NCI-H82 treated with DMSO at 0.1 percent for 48 hours (cell line): ENCODE measurements around the gene PHKA2.

Experiments
- DNase-seq: peaks from one replicate; lab custom pipeline; 2025; ENCODE audit not compliant: unreplicated experiment; lab: John Stamatoyannopoulos, UW

Gene PHKA2

DNA sequence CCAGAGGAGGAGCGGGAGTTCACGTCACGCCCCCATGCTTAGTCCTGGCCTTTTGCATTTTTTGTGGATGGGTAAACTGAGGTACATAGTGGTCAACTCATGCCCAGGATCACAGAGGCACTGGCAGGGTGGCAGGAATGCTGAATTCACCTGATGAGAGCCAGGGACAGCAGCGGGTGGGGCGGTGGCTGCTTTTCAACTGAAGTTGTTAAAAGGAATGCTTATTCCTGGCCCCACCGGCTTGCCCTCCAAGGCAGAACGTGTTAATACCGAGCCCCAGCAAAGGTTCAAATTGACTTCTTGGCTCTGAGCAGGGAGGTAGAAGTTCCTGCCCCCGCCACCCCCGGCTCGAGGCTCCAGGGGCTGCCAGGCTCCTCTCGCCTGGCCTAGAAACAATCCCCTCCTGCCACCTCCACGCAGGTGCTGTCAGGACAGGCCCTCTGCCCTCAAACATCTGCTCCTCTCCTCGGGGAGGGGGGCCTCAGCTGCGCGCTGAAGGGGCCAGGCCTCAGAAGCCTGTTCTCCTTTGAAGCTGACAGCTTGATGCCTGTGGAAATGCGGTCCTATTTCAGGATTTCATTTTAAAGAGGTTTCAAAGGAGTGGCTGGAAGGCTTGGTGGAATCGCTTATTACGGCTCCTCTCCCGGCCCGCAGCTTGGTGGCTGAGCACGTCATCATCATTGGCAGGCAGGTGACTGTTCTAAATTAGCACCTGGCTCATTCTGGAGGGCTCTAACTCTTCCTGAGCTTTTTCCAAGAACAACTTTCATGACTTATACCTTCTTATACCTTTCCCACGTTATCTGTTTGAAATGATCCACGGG is 93.0 kb downstream of the PHKA2 start:
- peak; percentile 41 for DNase-seq

DNA sequence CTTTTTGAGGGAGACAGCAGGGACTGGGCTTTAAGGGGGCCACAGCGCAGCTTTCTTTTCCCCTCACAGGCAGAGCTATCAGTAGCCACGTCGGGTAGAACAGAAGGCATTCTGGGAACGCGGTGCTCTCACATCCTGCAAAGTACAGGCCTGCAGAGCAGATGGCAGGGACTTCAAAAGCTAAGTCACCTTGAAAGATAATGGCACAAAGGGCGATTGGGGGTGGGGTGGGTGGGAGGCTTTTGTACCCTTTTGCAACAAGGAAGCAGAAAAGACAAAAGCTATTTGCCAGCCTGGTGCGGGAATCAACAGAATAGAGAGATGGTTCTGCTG is 93.9 kb downstream of the PHKA2 start:
- no peak for DNase-seq

DNA sequence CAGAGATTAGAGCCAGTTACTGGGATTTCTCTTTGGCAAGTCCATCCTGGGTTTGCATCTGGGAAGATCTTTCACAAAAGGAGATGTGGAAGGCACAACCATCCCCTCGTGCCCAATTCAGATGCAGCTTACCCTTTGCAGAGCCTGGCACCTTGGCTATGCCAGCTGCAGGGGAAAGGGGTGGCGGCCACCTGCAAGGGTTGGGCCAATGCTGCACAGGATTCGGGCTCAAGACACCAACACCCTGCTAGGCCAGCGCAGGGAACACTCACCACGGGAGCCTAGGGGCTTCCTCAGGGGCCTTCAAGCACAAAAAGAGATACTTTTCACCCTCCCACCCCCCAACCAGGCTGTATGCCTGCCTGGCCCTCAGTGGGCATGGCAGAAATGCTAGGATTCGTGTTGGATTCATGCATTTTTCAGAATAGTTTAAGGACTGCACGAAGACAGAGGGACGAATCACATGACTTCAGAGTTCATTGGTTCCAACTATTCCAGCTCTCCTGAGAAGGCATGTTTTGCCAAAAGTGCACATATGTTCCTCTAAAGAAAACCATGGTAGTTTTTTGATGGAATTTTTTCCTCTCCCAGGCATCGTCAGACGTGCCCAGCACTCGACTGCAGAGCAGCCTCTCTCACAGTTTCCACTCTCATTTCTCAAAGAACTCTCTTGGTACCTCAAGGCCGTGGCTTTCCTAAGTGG is 94.4 kb downstream of the PHKA2 start:
- no peak for DNase-seq

DNA sequence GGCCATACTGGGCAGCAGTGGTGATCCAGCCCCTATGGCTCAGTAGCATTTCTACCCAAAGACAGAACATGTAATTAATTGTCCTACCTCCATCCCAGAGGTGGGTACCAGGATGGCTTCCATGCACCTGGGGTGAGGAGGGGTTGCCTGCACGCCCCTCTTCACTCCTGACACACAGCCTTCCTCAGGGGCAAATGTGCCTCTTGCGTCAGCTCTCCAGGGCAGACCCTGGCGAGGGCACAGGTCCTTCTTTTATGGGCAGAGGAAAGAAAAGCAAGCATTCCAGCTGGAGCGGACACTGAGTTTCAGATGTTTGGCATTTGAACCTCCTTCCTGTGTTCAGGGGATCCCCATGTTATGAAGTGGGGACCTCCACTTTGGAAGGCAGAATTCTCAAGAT is 95.6 kb downstream of the PHKA2 start:
- no peak for DNase-seq

DNA sequence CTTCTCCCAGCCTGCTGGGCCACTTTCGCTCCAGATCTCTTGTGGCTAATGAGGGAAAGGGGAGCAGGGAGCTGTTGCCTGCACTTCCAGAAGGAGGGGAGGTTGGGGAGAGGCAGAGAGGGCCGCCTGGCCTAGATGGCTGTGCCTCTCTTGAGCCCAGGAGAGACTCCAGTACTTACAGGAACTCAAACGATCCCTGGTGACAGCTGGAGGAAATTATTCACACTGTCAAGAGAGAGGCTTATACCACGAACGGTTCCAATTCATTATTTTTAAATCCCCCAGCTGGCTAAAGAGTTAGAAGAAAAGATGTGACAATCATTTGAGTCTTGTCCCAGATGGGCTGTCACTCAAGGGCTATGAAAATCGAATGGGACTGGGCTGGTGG is 96.1 kb downstream of the PHKA2 start:
- DNase-seq, result peak; percentile 75

DNA sequence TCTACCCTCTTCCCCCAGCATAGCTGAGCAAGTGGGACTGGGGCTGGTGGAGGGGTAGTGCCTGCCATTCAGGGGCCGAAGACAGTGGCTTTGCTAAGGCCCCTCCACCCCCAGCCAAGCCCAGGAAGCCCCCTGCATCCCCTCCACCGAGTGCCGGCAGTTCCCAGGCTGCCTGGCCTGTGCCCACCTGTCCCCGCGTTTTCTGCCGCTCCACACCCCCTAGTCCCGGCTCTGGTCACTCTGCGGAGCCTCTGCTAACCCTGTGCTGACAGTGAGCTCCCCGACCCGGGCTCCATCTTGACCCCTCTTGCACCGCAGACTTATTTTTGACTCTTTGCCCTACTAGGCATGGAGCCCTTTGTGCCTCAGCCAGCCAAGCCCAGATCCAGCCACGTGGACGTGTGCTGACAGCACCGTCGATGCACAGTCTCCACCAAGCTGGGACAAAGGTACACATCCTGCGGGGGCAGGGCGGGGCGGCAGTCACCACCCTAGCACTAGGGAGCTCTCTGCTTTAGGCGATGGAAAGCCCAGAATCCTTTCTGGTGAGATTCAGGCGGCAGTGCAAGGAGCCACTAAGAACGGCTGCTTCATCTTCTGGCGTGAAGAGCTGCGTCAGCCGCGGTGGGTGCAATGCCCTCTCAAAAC is 96.6 kb downstream of the PHKA2 start:
- no peak for DNase-seq

DNA sequence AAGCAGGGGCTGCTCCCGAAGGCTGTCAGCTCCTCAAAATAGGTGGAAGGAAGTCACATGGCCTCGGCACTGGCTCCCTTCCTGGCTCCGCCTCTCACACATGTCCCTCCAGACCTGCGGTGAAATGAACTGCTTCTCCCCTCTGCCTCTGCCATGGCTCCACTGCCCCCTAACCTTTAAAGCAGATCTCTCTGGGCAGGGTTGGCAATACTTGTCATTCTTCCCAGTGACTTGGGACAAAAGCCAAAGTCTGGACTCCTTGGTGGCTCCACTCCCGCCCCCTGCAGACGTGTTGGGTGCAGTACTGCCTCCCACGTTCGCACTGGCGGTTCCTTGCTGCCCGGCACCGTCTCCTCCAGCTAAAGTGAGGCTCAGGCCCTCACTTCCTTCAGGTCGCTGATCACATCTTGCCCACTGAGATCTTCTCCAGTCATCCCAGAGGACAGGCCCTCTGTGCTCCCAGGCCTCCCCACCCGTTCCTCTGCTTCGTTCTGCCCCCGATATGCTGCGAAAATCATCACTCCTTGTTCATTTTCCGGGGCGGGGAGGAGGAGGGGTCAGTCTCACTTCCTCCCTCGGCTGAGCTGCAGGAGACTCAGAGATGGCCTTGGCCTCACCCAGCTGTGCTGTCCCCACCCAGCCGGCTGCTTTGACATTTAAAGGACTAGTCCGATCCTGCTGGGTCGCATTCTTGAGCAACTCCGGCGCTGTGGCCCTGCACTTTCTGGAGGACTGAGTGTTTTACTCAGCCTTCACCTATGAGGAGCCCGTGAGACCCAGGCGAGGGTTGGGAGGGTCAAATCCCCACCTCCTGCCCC is 97.4 kb downstream of the PHKA2 start:
- DNase-seq, result no peak

DNA sequence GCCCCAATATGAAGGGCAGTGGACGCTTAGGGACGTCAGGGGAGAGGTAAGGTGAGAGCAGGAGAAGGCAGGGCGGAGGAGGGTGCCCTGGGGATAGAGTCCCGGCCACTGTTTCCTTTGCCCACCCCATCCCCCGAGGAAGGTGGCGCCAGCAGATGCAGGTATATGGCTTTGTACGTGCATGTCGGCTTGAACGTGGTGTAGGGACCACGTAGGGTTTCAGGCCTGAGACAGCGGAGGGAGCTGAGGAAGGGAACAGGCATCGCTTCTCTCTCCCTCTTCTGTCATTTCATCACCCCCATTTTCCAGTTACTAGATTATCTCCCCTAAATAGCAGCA is 97.9 kb downstream of the PHKA2 start:
- no peak for DNase-seq

DNA sequence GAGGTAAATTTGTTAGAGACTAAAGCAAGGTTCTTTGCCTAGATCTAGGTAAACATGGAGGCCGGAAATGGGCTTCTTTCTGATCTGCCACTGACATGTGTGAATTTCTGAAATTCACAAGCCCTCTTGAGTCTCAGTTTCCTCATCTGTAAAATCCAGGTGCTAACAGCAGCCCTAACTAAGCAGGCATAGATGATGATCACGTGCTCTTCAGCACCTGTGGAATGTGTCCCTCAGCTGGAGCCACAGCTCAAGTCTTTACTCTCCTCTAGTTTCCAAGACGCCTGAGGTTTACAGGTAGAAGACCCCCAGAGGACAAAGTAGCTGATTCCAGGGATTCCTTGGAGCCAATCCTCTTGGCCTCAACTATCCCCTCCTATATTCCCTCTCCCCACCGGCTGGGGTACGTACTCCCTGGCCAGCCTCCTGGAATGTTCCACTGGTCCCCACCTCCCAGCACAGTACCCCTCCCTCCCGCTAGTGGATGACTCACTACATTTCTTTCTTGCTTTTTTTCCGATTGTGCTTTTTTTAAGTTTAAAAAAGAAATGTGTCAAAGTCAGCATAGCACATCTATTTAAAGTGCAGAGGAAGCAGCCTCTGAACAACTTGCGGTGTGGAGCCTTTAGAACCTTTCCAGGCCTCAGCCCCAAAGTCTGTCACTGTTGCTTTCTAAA is 98.4 kb downstream of the PHKA2 start:
- DNase-seq, result no peak

DNA sequence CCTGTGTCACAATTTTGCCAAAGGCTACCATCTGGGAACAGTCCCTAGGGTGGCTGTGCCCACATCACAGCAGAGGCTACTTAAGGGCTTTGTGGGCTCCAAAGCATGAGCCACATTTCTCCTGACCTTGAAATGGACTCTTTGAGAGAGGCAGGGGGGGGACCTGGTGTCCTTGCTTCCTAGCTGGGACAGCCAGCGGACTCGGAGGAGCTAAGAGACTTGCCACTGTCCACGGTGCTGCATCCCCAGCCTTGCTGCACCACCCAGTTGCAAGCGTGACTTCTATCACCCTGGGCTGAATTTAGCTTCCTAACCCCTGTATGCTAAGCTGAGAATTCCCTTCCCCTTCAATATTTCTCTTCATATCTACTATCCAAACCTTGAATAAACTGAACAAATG is 99.0 kb downstream of the PHKA2 start:
- no peak for DNase-seq

DNA sequence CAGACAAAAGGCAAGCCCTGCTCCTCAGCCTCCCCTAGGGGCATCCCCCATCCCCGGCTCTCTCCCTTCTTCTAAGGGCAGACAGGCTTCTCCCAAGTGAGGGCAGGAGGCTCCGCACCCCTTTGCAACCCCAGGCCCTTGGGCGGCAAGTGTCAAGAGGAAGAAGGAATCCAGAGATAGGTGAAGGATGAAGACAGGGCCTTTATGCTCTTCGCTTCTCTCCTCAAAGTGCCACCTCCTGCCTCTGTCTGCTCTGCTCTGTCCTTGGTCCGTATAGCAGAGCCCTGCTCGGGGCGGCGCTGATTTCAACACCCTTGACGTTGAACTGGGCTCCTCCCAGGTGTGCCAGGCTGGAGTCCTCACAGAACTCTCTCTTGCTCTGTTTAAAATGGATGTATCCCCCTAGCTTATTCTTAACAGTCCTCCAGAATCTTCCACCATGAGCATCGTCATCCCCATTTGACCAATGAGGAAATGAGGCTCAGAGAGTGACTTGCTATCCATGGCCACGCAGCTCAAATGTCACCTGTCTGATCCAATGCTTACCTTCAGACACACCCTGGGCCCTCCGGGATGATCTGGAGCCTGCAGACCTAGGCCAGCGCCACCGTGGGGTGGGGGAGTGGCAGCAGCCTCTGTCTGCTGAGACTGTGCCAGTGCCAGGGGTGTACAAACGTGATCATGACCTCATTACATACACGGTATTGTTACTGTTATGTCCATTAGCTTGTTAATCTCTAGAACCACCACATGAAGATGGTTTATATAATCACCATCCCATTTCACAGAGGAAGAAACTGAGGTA is 99.8 kb downstream of the PHKA2 start:
- no peak for DNase-seq

DNA sequence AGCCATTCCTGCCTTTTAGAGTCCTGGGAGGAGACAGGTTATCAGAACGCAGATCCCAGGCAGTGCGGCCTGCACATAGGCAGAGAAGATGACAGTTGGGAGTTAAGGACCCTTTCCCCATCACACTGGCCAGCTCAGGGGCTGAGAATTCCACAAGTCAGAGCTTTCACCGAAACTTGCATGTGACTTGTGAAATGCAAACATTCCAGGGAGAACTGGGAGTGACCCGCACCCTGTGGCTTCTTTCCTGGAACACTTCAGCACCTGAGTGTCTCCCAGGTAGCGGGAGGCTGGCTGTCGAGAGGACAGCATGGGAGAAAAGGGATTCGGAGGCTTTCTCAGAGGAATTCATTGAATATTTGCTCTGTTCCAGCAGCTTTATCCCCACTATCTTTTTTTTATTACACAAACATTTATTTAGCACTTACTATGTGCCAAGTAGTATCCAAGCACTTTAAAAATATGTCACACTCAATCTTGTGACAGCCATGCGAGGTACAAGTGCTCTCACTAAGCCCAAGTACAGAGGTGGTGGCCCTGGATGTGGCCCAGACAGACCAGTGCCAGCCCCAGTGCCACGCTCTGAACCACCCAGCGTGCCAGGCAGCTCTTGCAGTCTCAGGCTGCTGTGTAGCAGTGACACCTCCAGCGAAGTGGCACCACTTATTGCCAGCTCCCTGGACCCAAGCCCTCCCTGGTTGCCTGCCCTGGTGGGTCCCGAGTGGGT is 100.5 kb downstream of the PHKA2 start:
- DNase-seq, result no peak

DNA sequence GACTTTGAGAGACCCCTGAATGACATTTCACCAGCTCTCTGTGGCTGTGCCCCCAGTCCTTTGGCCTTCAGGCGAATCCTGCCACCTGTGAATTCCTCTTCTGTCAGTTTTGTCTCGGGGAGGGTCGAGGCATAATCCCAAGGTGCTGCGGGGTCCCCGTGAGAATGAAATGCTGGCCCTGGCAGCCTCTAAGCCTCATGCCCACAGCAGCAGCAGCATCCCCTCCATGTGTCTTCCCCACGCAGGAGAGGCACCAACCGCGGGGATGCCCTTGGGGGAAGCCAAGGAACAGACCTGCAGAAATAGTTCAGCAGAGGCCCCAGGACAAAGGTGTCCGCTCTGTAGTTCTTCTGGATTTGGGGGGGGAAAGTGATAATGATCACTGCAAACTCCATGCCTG is 104.8 kb downstream of the PHKA2 start:
- DNase-seq, result no peak

DNA sequence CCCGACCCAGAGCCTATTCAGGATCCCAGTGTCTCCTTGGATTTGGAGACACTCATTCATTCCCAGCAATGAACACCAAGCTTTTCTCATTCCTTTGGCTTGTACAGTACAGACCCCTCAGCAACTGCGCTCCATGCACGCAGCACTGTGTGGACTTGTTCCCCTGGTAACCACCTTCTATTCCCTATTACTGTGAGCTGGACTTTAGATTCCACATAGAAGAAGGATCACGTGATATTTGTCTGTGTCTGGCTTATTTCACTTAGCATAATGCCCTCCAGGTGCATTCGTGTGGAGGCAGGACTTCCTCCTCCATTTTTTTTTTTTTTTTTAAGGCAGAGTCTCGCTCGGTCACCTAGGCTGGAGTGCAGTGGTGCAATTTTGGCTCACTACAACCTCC is 106.4 kb downstream of the PHKA2 start:
- DNase-seq, result no peak

DNA sequence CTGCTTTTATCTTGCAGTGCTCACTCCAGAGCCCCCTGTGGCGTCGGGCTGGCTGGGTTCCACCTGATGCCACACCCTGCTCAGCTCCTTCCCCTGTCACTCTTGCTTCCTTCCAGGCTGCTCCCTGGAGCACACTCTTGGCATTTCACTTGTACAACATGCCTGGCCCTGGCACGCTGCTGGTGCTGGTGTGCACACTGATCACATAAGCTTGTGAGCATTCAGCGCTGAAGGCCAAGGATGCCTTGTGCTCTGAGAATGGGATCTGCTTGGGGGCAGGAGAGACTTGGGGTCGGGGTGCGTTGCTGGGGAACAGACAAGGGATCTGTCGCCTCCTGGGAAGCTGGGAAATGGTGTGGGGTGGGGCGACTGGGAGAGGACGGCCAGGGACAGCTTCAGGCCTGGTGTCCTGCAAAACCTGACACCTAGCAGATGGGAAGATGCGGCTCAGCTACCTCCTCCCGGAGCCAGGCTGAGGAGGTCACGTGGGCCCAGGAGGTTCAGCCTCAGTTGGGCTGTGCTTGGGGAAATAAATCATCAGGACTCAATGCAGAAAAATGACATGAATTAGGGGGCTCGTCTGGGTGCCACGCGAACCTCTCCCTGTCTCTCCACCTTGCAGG is 108.5 kb downstream of the PHKA2 start:
- DNase-seq, result no peak

DNA sequence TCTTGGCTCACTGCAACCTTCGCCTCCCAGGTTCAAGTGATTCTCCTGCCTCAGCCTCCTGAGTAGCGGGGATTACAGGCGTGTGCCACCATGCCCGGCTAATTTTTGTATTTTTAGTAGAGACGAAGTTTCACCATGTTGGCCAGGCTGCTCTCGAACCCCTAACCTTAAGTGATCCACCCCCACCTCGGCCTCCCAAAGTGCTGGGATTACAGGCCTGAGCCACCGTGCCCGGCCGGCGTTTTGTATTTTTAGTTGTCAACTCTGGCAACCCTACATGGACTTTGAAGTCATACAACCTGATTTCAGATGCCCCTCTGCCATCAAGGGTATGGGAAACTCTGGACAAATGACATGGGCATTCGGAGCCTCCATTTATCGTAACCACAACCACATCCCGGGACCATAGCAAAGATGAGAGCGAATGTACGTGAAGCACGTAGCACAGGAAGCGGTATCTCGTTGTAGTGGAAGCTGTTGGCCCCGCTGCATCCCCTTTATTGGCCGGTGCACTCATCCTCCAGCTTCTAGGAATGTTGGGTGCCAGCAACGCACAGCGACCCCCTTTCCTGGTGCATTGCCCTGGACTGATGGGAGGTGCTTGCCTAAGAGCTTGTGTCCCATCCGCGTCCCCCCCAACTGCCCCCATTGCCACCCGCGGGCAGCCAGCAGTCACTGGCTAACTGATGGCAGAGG is 109.2 kb downstream of the PHKA2 start:
- DNase-seq, result no peak

DNA sequence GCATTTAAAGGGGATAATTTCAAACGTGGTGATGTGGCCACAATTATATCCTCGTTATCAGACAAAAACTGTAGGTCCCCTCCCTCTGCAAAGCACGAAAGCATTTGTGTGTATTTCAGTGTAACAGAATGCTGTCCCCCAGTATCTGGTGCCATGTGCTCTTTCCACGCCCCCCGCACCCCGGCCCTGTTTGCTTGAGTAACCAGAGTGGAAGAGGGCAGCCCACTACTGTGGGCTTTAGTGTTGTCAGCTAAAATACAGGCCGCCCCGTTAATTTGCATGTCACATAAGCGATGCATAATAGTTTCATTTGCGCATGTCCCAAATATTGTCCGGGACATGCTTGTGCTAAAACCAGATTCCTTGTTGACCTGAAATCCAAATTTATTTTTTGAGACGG is 110.1 kb downstream of the PHKA2 start:
- DNase-seq, result no peak

DNA sequence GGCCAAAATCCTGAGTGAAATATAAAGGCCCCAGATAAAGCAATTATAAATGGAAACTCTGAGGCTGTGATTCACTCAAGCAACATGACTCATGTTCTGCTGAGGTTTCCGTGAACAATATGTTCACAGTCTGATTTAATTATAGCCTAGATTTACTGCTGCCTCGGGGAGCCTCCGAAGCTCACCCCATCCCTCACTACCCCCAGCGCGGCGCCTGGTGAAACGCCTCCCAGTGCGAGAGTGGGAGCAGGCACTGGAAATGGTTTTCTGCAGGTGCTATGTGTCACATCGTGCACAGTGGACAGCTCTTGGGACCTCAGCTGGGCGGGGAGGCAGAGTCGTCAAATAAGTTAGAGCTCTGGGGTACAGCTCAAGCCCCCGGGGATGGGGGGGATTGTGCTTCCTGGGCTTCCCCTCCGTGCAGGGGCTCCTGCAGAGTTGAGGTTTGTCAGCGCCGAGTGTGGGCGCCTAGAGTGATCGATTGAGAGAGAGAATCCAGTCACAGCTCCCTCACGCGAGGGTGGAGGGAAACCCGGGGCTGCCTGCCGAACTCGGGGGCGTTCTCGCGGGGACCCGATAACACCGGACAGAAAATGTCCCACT is 110.6 kb downstream of the PHKA2 start:
- no peak for DNase-seq
